GM12864 (cell line): ENCODE results near the gene SIPA1L3.

Experiments
- DNase-seq: peaks from one replicate; pipeline ENCODE4 v3.0.0-alpha.2; 2011; ENCODE audit warnings: low read depth
- H3K4me3 ChIP-seq: 2 replicates; pipeline ENCODE4 v1.5.1; 2011; ENCODE audit warnings: mild to moderate bottlenecking, low read depth, low read length, control low read depth
- TF ChIP-seq, protein P1 (sequence below): IDR thresholded peaks from 2 replicates; pipeline ENCODE4 v1.5.1; 2011; ENCODE audit warnings: low read depth, mild to moderate bottlenecking, moderate library complexity, low read length, control low read depth, inconsistent platforms; ENCODE audit errors: missing control alignments

The SIPA1L3 gene

DNA sequence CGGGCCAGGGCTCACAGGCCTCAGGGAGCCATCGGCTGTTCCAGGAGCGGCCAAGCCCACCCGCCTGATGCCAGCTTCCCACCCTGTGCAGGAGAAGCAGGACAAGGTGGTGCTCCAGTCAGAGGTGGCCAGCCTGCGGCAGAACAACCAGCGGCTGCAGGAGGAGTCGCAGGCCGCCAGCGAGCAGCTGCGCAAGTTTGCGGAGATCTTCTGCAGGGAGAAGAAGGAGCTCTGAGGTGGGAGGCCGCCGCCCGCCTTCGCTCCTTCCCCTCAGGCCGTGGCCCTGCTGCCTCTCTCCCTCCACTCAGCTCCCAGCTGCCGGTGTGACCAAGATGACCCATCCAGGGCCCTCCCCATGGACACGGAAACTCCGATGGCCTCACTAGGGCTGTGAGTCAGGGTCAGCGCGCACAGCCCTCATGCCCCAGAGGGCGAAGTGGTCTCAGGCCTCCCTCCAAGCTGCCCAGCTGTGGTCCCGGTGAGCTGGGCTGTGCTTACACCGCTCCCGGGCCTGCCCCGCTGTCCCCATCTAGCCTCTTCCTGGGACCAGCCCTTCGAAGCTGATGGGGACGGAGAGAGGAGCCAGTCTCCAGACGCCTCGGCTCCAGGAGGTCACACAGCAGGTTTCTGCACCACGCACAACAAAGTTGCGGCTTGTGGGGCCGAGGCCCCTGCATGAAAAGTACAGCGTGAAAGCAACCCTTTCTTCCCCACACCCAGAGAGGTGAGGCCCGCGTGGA lies 299.2 kb downstream of the SIPA1L3 start:
- no peak for DNase-seq
- TF ChIP-seq, protein P1, sequence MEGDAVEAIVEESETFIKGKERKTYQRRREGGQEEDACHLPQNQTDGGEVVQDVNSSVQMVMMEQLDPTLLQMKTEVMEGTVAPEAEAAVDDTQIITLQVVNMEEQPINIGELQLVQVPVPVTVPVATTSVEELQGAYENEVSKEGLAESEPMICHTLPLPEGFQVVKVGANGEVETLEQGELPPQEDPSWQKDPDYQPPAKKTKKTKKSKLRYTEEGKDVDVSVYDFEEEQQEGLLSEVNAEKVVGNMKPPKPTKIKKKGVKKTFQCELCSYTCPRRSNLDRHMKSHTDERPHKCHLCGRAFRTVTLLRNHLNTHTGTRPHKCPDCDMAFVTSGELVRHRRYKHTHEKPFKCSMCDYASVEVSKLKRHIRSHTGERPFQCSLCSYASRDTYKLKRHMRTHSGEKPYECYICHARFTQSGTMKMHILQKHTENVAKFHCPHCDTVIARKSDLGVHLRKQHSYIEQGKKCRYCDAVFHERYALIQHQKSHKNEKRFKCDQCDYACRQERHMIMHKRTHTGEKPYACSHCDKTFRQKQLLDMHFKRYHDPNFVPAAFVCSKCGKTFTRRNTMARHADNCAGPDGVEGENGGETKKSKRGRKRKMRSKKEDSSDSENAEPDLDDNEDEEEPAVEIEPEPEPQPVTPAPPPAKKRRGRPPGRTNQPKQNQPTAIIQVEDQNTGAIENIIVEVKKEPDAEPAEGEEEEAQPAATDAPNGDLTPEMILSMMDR = no peak
- no peak overlapping the region for H3K4me3 ChIP-seq

DNA sequence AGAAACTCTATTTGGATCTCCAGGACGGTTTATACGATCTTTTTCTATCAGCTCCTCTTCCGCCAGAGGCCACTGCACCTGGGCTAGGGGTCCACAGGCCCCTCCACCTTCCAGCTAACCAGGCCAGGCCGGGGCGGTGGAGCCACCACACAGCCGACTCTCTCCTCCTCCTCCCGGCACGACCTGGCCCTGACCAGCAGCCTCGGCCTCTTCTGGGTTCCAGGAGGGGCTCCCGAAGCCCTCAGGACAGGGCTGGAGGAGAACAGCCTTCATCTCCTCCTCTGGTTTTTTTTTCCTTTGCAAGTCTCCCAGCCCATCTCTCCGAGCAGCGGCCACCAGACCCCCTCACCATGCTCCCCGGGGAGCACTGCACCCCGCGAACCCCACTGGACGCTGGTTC lies 299.9 kb downstream of the SIPA1L3 start:
- DNase-seq = no peak
- TF ChIP-seq, protein P1 = no peak
- no peak overlapping the region for H3K4me3 ChIP-seq

DNA sequence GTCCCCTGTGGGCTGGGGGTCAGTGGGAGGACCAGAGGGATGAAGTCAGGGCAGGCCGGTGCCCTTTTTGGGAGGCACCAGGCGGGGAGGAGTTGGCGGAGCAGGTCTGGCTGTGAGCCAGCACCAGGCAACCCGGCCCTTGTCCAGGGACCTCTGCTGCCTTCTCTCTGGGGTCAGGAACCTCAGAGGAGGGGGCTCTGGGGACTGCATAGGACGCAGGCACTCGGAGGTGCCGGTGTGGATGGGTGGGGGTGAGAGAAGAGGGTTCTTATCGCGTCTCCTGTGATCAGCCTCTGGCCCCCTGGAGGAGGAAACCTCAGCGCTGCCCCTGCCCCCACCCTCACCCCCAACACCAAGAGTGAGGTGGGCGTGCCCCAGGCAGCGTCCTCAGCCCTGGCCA lies 300.5 kb downstream of the SIPA1L3 start:
- DNase-seq = no peak
- no peak overlapping the region for H3K4me3 ChIP-seq
- TF ChIP-seq, protein P1 = no peak

DNA sequence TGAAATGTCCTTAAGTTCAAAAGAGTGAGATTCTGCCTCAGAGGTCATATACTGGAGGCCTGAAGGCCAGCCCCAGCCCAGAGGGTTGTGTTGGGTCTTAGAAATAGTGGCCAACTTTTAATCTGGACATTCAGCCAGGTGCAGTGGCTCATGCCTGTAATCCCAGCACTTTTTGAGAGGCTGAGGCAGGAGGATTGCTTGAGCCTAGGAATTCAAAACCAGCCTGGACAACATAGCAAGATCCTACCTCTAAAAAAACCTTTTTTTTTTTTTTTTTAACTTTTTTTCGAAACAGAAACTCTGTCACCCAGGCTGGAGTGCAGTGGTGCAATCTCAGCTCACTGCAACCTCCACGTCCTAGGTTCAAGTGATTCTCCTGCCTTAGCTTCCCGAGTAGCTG lies 301.6 kb downstream of the SIPA1L3 start:
- no peak for DNase-seq
- TF ChIP-seq, protein P1 = no peak
- H3K4me3 ChIP-seq = no peak overlapping the region

DNA sequence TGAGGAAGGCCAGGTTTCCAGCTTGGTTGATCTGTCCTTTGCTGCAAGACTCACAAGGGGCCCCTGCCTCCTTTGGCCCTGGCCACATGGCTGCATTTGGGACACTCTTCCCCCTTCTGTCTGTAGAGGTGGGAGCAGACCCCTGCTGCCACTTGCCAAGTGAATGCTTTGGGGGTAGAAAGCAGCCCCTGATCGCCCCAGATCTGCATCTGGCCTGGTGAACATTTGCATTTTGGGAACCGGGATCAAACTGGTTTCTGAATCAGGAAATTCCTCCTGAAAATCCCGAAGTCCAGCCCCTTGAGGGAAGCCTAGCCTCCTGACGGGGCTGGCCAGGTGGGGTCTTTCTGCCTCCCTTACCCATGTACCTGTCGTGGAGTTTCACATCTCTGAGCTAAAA lies 302.1 kb downstream of the SIPA1L3 start:
- TF ChIP-seq, protein P1 = no peak
- no peak overlapping the region for H3K4me3 ChIP-seq
- DNase-seq = no peak

DNA sequence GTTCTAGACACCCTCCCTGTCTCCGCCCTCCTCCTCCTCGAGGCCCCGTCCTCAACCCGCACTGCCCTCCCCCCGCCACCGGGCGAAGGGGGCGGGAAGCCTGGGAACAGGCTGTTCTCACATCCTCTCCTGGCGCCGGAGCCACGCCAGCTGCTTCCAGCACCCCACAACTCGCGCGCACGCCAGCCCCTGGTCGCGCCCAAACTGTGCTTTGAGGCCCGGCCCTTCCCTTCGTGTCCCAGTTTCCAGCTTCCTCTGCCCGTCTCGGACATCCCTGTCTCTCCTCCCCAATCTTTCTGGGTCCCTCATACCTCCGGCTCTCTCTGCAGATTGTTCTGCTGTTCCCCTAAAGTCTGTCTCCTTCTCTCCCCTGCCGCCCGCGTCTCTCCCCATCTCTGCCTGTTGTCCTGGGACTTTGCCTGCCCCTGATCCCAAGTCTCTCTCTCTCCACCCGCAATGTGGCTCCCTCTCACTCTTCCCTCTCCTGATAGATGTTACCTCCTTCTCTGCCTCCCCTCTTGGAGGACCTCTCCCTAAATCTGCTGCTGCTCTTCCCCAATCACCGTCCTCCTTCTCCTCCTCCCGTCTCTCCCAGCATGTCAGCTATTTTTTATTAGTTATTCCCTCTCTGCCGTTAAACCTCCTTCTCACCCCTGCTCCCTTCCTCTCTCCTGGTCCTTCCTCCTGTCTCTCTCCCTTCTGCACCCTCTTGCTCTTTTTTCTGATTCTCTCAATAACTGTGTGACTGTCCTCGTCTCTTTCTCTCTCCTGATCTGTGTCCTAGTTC lies 302.9 kb downstream of the SIPA1L3 start:
- no peak overlapping the region for H3K4me3 ChIP-seq
- DNase-seq = no peak
- TF ChIP-seq, protein P1 = no peak
